Mammary epithelial cell (primary cell): ENCODE results near the gene LGALS8.

ENCODE experiments used
- CTCF ChIP-seq, 2 donors: IDR thresholded peaks in 1 of 2; conservative IDR thresholded peaks in 1 of 2; 2 replicates each; pipeline ENCODE4 v1.5.1; 2011 to 2012; ENCODE audit warnings: inconsistent platforms in 2 of 2, low read length in 2 of 2, mild to moderate bottlenecking in 2 of 2, control low read depth in 1 of 2, low read depth in 1 of 2; ENCODE audit not compliant: insufficient read depth in 1 of 2; ENCODE audit errors: extremely low read depth in 1 of 2
- EZH2 ChIP-seq: IDR thresholded peaks from 2 replicates; pipeline ENCODE4 v1.6.1; 2012; ENCODE audit warnings: low read length, inconsistent platforms, borderline replicate concordance

GRCh38 chr1:236489710-236490377 lies 33.9 kb upstream of the LGALS8 start:
- peak; percentile 41 to 52 for TF ChIP-seq CTCF (conservative IDR thresholded peaks at IDR 0.05 in 1 of 2, IDR thresholded peaks at IDR 0.05 in 1 of 2; ENCODE audit: extremely low read depth in 1 of 2, insufficient read depth in 1 of 2, low read depth in 1 of 2, low read length in 2 of 2)
- TF ChIP-seq EZH2, result no peak
